Amniotic epithelial cell (primary cell): Measurements from ENCODE around the gene DPH3.
"Not testable (repeated sequence)": the region's sequence is repeated elsewhere in the genome, so short reads cannot be mapped to it uniquely, and the experiment has no call there.

Experiments used
- DNase-seq: peaks from one replicate; pipeline ENCODE4 v3.0.0-alpha.2; 2010; ENCODE audit warnings: low read depth

DPH3 gene

GRCh38 chr3:16264708-16265454 lies at the start of gene DPH3, which contains the start of gene OXNAD1:
DPH3 (minus strand) TSS chr3:16264943; CDS start chr3:16264876, 67 bp downstream.
OXNAD1 (plus strand) TSS chr3:16265212; CDS start chr3:16270953, 5,741 bp downstream.
- DNase-seq, result peak; percentile 99

- DNase-seq, result no peak
Measured at GRCh38 chr3:16313886-16314645, 49.3 kb upstream of the DPH3 start.

GRCh38 chr3:16311960-16312451 lies 47.3 kb upstream of the DPH3 start:
- peak; percentile 80 for DNase-seq

GRCh38 chr3:16310486-16310885 lies 45.7 kb upstream of the DPH3 start:
- DNase-seq, result not testable (repeated sequence)

GRCh38 chr3:16309558-16309957 lies 44.8 kb upstream of the DPH3 start:
- peak; percentile 83 for DNase-seq

GRCh38 chr3:16308727-16309126 lies 44.0 kb upstream of the DPH3 start:
- DNase-seq, result no peak

- DNase-seq, result peak; percentile 29
Measured at GRCh38 chr3:16307832-16308531, 43.2 kb upstream of the DPH3 start.

- DNase-seq, result no peak
Measured at GRCh38 chr3:16305111-16305541, 40.4 kb upstream of the DPH3 start.

- peak; percentile 57 for DNase-seq
Measured at GRCh38 chr3:16304061-16305010, 39.6 kb upstream of the DPH3 start.

- DNase-seq, result no peak
Measured at GRCh38 chr3:16303037-16303575, 38.4 kb upstream of the DPH3 start.

GRCh38 chr3:16302082-16302631 lies 37.4 kb upstream of the DPH3 start:
- no peak for DNase-seq

- no peak for DNase-seq
Measured at GRCh38 chr3:16301507-16301906, 36.8 kb upstream of the DPH3 start.

- no peak for DNase-seq
Measured at GRCh38 chr3:16300881-16301359, 36.2 kb upstream of the DPH3 start.

GRCh38 chr3:16300307-16300706 lies 35.6 kb upstream of the DPH3 start:
- no peak for DNase-seq

GRCh38 chr3:16299746-16300145 lies 35.0 kb upstream of the DPH3 start:
- DNase-seq, result no peak

GRCh38 chr3:16298891-16299290 lies 34.1 kb upstream of the DPH3 start:
- no peak for DNase-seq

GRCh38 chr3:16297997-16298885 lies 33.5 kb upstream of the DPH3 start:
- DNase-seq, result no peak

GRCh38 chr3:16295298-16295890 lies 30.7 kb upstream of the DPH3 start:
- no peak for DNase-seq

GRCh38 chr3:16294844-16295243 lies 30.1 kb upstream of the DPH3 start:
- no peak for DNase-seq
